ENCODE measurements around the gene DNAJB12. TPM values are rescaled to one million over a fixed set of nuclear protein-coding genes. Genes with fewer than 3 reads are reported as not detected.
"Not testable (repeated sequence)": the region's sequence is repeated elsewhere in the genome, so short reads cannot be mapped to it uniquely, and the experiment has no call there.

DNAJB12 gene
- total RNA-seq, 1 donor from 2014 or later: 46.1 TPM

DNA sequence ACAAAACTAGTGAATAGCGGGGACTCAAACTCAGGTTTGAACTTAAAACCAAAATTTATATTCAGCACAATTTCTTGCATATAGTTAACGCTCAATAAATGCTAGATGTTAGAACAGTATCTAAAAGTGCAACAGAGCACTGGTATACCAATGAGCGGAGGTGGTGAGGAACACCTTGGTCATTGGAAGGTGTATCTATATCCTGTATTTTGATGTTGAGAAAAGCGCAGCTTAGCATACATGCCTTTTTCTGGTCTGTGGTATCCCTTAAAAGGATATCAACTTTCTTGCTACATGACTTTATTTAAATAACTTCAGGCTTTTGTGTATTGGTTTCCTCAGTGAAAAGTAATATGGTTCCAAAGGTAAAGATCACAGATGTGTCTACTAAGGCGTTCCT is 33.3 kb upstream of the DNAJB12 start:
- Histone ChIP-seq H3K36me3 (no peaks in the 10 kb centered on the region), H3K27ac (no peak overlapping the region), H3K9me3 (no peaks in the 10 kb centered on the region), H3K4me1 (no peaks in the 10 kb centered on the region), H3K27me3 (no peaks in the 10 kb centered on the region), H3K4me3 (no peak overlapping the region)
- no peak for DNase-seq (ENCODE audit: low spot score in 2 of 2)
- intact Hi-C loops (cut with DNase I): no loop called here
- TF ChIP-seq, protein P1, sequence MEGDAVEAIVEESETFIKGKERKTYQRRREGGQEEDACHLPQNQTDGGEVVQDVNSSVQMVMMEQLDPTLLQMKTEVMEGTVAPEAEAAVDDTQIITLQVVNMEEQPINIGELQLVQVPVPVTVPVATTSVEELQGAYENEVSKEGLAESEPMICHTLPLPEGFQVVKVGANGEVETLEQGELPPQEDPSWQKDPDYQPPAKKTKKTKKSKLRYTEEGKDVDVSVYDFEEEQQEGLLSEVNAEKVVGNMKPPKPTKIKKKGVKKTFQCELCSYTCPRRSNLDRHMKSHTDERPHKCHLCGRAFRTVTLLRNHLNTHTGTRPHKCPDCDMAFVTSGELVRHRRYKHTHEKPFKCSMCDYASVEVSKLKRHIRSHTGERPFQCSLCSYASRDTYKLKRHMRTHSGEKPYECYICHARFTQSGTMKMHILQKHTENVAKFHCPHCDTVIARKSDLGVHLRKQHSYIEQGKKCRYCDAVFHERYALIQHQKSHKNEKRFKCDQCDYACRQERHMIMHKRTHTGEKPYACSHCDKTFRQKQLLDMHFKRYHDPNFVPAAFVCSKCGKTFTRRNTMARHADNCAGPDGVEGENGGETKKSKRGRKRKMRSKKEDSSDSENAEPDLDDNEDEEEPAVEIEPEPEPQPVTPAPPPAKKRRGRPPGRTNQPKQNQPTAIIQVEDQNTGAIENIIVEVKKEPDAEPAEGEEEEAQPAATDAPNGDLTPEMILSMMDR (IDR thresholded peaks at IDR 0.05): no peak

DNA sequence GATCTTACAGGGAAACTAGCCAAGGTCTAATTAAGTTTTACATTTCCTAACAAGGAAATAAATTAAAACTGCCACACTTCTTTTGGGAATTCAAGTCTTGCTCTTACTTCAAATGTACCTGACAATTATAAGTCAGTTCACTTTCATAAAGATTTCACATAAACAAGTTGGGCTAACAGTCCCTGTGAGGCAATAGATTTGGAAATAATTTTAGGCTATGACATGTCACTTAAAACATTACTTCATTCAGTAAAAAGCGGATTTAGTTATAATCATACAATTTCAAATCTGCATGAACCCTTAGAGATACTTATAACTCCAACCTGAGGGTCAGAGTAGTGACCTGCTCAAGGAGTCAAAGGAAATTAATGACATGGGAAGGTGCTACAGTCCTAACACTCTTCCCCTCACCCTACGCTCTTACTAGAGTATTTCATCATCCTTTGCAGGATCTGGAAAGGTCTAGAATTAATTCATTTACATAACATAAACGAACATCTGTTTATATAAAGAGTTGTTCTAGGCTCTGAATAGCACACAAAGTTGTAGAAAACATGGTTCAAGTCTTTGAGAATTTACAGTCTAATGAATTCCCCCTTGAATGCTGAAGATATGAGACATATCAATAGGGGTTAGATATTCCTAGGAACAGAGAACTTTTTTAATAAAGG is 32.3 kb upstream of the DNAJB12 start:
- no peaks in the 10 kb centered on the region for H3K4me1 ChIP-seq
- H3K36me3 ChIP-seq: no peaks in the 10 kb centered on the region
- H3K27ac ChIP-seq: no peak overlapping the region
- DNase-seq (ENCODE audit: low spot score in 2 of 2): no peak
- no peaks in the 10 kb centered on the region for H3K27me3 ChIP-seq
- intact Hi-C loops (cut with DNase I): no loop called here
- H3K9me3 ChIP-seq: no peaks in the 10 kb centered on the region
- TF ChIP-seq, protein P1 (IDR thresholded peaks at IDR 0.05): no peak
- H3K4me3 ChIP-seq: no peak overlapping the region

DNA sequence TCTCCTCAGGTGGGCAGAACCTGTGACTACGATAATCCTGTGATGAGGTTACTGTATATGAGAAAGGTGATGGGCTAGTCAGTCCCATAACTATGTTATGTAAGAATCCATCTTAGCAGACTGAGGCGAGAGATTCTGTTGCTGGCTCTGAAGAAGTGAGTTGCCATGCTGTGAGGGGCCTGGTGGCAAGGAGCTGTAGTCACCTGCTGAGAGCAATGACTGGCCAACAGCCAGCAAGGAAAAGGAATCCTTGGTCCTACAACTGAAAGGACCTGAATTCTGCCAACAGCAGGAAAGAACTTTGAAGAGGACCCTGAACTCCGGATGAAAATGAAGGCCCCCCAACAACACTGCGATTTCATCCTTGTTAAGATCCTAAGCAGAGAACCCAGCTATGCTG is 31.0 kb upstream of the DNAJB12 start:
- Histone ChIP-seq H3K4me3 (no peak overlapping the region), H3K9me3 (no peaks in the 10 kb centered on the region), H3K36me3 (no peaks in the 10 kb centered on the region), H3K27ac (no peak overlapping the region), H3K27me3 (no peaks in the 10 kb centered on the region), H3K4me1 (no peaks in the 10 kb centered on the region)
- TF ChIP-seq, protein P1 (IDR thresholded peaks at IDR 0.05): no peak
- intact Hi-C loops (cut with DNase I): no loop called here
- DNase-seq (ENCODE audit: low spot score in 2 of 2): no peak

DNA sequence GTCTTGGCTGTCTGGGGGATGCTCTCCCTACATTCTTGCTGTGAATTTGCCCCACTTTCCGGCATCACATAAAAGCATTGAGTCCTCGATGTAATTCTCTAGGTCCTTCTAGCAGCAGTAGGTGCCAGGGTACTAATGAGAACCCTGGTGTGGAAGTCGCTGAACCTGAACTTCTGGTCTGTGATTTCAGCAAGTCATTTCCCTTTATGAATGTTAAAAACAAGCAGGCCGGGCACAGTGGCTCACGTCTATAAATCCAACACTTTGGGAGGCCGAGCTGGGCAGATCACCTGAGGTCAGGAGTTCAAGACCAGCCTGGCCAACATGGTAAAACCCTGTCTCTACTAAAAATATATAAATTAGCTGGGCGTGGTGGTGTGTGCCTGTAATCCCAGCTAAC is 30.3 kb upstream of the DNAJB12 start:
- not testable (repeated sequence) for H3K4me3 ChIP-seq; DNase-seq (ENCODE audit: low spot score in 2 of 2); H3K27me3 ChIP-seq; H3K4me1 ChIP-seq; H3K36me3 ChIP-seq; H3K27ac ChIP-seq; H3K9me3 ChIP-seq
- intact Hi-C loops (cut with DNase I): loop anchor here (5.0 kb wide), 1 partner anchor 848 kb away; no protein-coding TSS in a partner anchor

DNA sequence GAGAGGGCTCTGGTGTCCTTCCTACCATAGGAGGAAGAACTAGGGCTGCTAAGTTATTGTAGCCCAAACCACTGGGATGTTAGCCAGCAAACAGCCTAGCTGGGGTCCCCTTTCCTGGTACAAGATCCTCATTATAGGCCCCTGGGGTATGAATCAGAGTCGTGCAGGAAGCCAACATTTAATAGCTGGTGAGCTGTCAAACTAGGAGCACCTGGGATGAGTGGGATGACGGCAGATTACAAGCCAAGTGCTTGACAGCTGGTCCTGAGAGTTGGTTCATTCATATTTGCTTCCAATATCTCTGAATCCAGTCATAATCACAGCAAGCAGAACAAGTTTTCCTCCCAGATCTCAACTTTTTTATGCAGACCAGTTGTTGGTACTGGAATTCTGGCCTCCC is 25.1 kb upstream of the DNAJB12 start:
- no peak for DNase-seq (ENCODE audit: low spot score in 2 of 2)
- Histone ChIP-seq H3K27ac (no peak overlapping the region), H3K4me1 (no peaks in the 10 kb centered on the region), H3K4me3 (no peak overlapping the region), H3K27me3 (no peaks in the 10 kb centered on the region), H3K36me3 (peaks cover 0 to 3% of the 10 kb centered on the region in 2 donors), H3K9me3 (no peaks in the 10 kb centered on the region)
- intact Hi-C loops (cut with DNase I): loop anchor here (5.0 kb wide), 1 partner anchor 842 kb away; no protein-coding TSS in a partner anchor
- TF ChIP-seq, protein P1 (IDR thresholded peaks at IDR 0.05): no peak

DNA sequence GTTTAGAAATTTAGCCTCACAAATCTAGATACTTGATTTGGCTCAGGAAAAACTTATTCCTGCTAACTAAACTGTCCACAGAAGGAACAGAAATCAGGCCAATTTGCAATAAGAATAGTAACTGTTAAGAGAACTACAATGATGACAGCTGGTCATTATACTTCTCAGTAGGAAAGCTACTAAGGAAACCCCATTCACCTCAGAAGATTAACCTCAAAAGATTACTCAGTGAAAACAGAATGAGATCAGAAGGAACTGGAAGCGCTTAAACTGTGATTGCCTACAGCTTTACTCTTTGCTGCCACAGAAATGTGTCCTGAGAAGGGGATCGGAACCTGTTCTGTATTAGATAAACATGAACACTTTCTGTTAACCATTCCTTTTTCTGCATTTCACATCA is 24.3 kb upstream of the DNAJB12 start:
- no peak overlapping the region for H3K4me3 ChIP-seq
- H3K27me3 ChIP-seq: no peaks in the 10 kb centered on the region
- intact Hi-C loops (cut with DNase I): no loop called here
- no peak for DNase-seq (ENCODE audit: low spot score in 2 of 2)
- no peak overlapping the region for H3K27ac ChIP-seq
- no peaks in the 10 kb centered on the region for H3K9me3 ChIP-seq
- no peaks in the 10 kb centered on the region for H3K4me1 ChIP-seq
- TF ChIP-seq, protein P1 (IDR thresholded peaks at IDR 0.05): no peak
- peaks cover 0 to 4% of the 10 kb centered on the region in 2 donors for H3K36me3 ChIP-seq
